GM08714 (cell line): ENCODE measurements around the gene TRPM3.

Source experiments
- H3K4me3 ChIP-seq: fragments of 200-500 bp; sonication (Bioruptor generic); 2 replicates; pipeline ENCODE4 v1.5.1; 2014; ENCODE audit warnings: mild to moderate bottlenecking, low read length, inconsistent platforms
- ZNF274 ChIP-seq: IDR thresholded peaks from 2 replicates; pipeline ENCODE4 v1.6.1; 2012; ENCODE audit warnings: mild to moderate bottlenecking, low read depth, low read length

The TRPM3 gene

DNA sequence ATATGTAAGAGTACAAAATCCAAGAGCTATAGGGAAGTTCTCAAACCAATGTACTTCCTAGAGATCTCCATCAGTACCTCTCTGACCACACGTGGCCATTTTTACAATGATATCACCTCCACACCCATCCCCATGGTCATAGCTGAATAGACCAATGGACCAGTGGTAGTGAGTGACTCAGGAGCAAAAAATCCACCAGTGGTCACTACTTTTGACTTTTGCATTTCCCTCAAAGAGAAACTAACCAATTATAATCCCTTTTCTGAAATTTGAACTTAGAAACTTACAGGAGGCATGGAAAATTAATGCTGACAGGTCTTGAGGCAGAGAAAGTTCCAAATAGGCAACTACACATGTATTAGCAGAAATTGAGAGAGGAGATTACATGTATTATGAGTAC, 238.4 kb downstream of the TRPM3 start:
- no peak for TF ChIP-seq ZNF274
- H3K4me3 ChIP-seq, result no peak overlapping the region

DNA sequence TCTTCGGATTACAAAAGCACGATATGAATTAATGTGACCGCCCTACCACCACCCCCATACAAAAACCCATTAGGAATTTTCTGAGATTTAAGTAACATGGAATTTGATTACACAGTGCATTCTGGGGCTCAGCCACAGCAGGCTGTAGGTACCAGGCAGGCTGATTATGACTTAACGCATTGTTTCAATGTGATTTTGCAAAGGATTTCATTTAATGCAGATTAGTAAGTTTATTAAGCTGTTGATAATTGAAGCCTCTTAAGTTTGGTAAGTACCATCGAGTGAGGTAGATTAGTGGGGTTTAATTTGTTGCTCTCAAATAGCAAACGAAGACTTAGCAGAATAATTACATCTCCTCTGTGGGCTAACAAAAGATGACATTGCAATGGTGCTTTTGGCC, 240.1 kb downstream of the TRPM3 start:
- no peak for TF ChIP-seq ZNF274
- no peak overlapping the region for H3K4me3 ChIP-seq

DNA sequence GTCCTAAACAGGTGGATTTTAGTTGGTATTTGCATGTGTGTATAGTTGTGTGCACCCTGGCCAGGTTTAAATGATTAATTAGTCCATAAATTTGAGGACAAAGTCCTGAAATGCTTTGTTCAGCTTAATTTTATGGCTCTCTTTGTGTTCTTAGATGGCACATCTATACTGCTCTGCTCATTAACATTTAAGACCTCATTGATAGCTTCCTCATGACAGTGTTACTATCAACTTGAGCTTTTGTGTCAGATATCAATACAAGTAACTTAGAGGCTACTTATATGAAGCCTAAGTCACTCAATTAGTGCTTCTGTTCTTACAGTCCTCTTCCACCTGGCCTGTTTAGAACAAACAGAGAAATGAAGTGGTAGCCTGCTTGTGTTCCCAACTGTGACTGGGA, 240.9 kb downstream of the TRPM3 start:
- H3K4me3 ChIP-seq, result no peak overlapping the region
- TF ChIP-seq ZNF274, result no peak

DNA sequence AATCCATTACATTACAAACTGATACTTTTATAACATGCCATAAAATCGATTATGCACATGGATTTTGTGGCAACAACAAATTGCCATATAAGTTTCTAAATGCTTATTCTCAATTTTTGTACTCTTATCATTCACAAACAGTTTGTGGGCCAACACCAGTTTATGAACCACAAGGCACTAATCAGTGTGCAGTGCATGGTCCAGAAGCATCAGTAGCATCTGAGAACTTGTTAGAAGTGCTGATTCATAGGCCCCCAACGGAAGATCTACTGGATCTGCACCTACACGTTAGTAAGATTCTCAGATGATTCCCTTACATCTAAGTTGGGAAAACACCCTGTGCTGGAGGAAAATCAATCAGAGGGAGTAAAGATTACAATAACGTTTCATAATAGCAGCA, 242.8 kb downstream of the TRPM3 start:
- no peak overlapping the region for H3K4me3 ChIP-seq
- TF ChIP-seq ZNF274, result no peak

DNA sequence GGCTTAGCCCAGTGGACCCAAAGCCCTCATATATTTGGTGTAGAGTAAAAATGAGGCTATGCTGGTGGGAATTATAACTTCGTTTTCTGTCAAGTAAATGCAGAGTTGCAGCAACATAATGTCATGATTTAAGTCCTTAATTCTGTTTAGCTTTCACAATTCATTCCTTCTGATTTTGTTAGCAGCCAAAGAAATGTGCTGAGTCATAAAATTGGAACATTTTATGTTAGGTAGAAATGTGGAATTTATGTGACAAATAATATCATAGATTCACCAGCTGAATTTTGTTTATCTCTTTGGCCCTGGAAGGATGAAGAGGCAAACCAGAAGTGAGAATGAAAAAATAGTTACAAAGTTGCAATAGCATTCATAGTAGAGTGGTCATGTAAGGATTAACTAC, 247.0 kb downstream of the TRPM3 start:
- H3K4me3 ChIP-seq, result no peak overlapping the region
- TF ChIP-seq ZNF274, result no peak

DNA sequence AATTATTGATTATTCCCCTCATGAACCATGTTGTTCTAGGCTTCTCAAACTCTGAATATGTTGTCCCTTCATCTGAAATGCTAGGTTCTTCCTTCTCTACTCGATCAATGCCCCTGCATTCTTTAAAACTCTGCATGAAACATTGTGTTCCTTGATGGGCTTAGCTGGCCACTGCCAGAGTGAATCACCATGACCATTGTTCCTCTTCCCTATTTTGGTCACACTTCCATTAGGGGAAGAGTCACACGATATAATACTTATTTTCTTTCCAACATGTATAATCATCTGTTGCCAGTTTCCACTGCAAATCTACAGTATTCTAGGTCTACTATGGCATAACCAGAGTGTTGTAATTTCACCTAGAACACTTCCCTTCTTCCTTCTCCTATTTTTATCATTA, 247.9 kb downstream of the TRPM3 start:
- no peak for TF ChIP-seq ZNF274
- H3K4me3 ChIP-seq, result no peak overlapping the region

DNA sequence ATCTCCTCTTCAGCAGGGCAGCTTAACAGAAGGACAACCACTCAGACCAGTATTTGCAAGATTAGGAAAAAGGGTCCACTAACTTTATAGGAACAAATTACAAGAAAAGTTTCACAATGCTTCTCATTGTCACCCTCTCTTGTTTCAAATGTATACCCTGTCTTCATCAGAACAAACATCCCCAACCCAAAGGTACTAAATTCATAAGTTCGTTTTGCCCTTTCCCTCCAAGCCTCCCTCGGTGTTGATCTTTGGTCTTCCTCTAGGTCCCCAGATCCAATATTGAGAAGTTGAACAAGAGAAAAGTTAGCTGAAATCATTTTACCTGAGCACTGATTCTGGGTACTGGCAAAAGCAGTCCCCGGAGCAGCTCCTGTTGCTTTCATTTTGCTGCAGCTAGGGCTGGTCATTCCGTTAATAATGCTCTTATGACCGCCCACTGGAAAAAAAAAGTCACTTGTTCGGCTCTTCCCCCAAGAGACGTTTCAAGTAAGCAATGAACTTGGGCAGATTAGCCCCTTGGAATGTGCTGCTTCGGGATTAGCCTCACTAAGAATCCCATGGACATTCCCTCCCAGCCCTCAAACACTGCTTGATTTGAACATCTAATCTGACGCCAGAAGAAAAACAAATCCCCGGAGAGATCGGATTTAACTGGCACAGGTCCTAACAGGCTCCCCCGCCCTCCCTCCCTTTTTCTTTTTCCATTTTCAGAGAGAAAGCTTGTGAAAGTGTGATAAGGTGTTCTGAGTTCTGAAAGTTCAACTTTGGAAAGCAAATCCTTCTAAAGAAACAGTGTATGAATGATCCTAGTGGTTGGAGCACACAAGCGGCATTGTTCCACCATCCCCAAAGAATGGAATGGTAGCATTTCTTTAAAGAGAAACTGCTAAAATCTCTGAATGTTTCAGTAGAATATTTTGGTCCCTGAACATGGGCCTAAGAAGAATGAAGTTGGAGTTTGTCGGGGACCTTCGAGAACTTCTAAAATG, 252.5 kb downstream of the TRPM3 start:
- no peak overlapping the region for H3K4me3 ChIP-seq
- TF ChIP-seq ZNF274, result no peak

DNA sequence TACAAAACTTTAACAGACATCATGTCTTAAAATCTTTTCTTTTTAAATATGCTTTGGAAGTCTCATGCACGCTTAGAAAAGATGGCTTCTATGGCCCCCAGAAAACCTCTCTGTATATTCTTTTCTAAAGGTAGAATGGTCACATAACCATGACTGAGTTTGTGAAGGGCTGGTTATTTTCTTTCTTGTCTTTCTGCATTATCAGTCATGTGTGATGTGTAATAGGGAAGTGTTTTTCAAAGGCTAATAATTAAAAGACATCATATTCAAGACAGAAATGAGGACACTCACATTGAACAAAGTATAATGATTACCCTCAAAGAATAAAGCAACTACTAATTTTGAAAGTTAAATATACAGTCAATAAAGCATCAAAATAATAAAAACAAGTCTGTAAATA, 253.4 kb downstream of the TRPM3 start:
- H3K4me3 ChIP-seq, result no peak overlapping the region
- TF ChIP-seq ZNF274, result no peak

DNA sequence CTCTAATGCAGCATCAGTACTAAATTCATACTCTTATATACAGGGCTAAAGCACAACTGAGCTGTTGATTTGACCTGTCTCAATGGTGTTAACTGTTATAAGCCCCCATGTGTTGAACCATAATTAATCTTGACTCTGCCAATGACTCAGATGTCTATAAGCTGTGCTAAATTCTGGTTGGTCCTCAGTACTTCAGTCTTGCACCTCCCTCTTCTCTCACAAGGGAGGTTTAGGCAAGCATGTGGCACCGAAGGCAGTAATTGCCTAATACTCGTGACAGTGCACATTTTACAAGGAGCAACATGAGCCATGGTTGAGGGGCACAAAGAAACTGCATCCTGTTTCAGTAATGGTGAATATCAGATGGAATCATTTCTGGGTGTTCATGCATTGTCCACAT, 255.9 kb downstream of the TRPM3 start:
- no peak for TF ChIP-seq ZNF274
- no peak overlapping the region for H3K4me3 ChIP-seq

DNA sequence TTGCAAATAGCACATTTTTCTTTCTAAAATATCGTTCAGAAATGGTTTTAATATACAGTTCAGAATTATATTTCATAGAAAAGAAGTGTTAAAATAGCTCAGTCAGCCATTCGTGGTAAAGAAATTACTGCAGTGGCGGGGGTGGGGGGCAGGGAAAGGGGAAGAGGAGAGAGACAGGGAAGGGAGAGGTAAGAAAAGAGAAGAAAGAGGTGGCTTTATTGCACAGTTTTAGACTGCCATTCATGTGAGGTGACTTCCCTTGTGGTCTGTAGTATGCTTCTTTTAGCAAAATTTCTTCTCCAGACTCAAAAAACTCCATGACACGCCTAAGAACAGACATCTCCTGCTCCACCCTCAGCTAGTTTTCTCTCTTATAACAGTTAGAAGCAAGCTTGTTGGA, 259.6 kb downstream of the TRPM3 start:
- no peak overlapping the region for H3K4me3 ChIP-seq
- no peak for TF ChIP-seq ZNF274

DNA sequence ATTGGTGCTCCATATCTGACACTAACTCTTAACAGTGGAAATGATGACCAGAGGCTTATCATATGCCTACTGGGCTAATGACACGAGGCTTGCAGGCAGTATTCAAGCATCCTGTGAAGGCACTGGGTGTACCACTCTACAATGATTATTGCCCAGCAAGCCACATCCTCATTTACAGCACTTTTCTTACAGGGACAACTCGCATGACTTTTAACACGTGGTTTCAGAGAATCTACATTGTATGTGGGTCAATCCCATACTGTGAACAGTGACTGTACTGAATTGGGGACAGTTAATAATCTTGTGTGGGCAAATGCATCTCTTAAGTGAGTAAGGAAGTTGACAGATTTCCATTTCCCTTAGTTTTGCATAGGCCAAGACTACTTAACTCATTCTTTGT, 260.0 kb downstream of the TRPM3 start:
- TF ChIP-seq ZNF274, result no peak
- no peak overlapping the region for H3K4me3 ChIP-seq

DNA sequence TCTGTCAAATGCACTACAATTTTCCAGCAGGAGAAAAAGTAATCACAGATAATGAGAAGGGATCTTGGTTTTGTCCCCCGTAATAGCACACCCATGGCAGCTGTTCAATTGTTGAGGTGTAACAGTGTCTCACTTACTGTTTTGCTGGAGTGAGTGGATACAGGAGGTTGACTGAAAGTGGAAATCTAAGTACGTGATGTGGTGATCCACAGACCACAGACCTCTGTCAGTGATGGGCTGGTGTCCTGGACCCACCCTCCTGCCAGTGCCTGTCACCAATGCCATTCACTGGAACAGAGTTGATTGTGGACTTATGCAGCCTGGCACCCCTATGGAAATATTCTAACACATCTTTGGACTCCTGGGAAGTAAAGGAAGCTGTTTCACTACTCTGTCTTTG, 261.7 kb downstream of the TRPM3 start:
- no peak for TF ChIP-seq ZNF274
- H3K4me3 ChIP-seq, result no peak overlapping the region

DNA sequence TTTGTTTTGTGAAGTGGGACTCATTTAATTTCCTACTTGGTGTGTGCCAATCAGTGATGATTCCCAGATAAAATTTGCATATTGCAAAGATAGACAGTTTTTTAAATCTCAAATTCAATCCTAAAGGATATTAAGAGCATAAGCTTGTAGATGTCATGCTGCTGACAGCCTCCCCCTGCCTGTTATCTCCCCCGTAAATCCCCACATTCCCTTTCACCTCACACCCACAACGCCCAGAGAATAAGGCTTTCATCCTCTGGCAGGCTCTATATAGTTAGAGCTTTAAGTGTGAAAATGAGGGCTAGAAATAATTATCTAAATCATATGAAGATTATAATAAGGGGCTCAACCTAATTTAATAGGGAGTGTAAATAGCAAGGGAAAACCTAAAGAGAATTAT, 265.0 kb downstream of the TRPM3 start:
- H3K4me3 ChIP-seq, result no peak overlapping the region
- TF ChIP-seq ZNF274, result no peak

DNA sequence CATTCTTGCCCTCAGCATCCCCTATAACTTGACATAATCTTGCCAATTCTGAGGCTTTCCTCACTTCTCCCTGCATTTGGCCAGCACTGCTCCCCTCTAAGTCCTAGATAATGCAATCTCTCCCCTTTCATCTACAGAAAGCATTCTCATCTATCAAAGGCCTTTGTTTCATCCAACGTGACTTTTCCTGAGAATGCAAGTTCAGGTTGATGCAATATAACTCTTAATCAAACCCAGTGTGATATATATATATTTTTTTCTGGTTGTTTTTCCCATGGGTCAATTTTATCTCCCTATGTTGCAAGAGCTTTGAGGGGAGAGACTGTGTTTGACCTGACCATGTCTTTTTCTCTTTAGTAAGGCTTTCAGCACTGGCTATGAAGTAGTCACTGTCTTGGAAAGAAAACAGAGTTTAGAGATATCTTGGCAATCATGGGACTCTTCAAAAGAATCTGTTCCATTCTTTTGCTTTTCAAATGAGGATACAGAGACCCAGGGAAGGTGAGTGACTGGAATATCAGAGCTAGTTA, 268.6 kb downstream of the TRPM3 start:
- no peak for TF ChIP-seq ZNF274
- no peak overlapping the region for H3K4me3 ChIP-seq

DNA sequence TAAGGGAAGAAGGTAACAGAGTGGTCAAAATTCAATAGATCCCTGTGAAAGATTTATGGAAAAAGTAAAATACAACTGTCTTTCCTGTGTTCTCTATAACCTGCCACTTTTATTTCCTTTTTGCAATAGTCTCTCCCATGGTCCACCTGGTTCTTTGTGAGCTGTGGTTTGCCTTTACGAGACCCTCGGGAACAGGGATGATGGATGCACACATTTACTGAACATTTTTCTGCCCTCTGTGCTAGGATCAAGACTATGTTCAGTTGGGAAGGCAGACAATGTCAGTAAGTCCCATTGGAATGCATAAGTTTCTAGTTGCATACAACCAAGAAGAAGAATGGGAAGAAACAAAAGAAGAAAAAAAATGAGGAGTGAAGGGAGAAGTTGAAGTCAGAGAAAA, 281.2 kb downstream of the TRPM3 start:
- H3K4me3 ChIP-seq, result no peak overlapping the region
- no peak for TF ChIP-seq ZNF274

DNA sequence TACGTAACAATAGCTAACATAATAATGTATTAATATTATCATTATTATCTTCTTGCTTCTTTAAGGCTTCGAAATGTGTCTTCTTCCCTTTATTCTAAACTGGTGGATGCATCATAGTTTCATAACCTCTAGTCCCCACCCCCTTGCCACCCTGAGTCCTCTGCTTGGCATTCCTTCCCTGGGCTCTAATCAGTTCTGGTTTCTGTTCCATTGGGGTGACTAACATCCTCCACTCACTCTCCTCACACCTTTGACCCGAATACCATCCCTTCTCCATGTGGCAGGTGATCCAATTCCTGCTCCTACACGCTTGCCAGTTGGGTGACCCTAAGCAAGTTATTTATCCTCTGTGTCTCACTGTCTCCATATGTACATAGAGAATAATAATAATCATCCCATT, 286.1 kb downstream of the TRPM3 start:
- no peak for TF ChIP-seq ZNF274

DNA sequence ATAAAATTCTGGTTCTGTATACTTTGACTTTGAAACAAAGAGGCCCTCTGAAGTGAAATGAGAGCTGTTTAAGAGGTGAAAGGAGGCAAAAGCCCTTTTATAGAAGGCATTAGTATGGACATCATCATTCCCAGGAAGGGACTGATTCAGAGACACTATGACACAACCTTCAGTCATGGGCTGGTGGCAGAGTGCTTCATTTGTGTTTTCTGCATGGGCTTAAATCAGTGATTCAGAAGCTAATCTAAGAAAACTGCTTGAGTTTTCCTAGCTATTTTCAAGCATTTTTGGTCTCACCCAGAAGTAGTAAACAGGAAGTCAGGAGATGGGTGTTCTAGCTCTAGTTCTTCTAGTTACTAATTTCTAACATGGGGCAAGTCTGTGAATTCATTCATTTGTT, 288.9 kb downstream of the TRPM3 start:
- no peak overlapping the region for H3K4me3 ChIP-seq
- TF ChIP-seq ZNF274, result no peak

More for the DNA sequence above, 286.1 kb downstream of the TRPM3 start:
- H3K4me3 ChIP-seq, result no peak overlapping the region
